ENCODE results near the gene GSG1L. TPM values are rescaled to one million over a fixed set of nuclear protein-coding genes. Genes with fewer than 3 reads are reported as not detected.

The GSG1L gene
- total and polyA plus RNA-seq, 4 donors: not detected

DNA sequence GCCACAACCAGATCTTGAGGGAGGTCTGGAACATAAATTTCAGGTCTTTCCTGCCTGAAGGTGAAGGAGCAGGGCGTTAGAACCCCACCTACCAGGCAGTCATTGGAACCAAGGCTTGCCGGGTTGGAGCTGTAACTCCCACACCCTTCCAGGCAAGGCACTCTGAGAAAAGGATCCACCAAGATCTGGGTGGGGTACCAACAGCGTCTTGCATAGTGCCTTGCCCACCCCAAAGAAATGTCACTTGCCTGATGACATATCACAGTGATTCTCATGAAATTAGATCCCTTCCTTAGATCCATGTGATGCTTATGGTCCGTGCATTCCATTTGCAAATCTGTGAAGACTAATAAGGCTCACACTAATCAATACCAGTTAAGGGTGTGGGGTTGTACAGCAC, 312.3 kb downstream of the GSG1L start:
- no peak overlapping the region for H3K9ac ChIP-seq (ENCODE audit: low read depth in 1 of 2, low read length in 2 of 2)
- H3K36me3 ChIP-seq (ENCODE audit: control insufficient read depth in 4 of 4, insufficient read depth in 3 of 4, low read depth in 1 of 4, low read length in 3 of 4): peaks cover 0 to 3% (median 0%) of the 10 kb centered on the region in 4 donors
- no peak overlapping the region for H3K27ac ChIP-seq (ENCODE audit: low read depth in 1 of 2, low read length in 2 of 2)
- 97% methylated on average over 4 of the region's 4 CpGs for WGBS
- no peaks in the 10 kb centered on the region for H3K9me3 ChIP-seq (ENCODE audit: control insufficient read depth in 4 of 4, low read length in 3 of 4)
- no peaks in the 10 kb centered on the region for H3K27me3 ChIP-seq (ENCODE audit: control insufficient read depth in 4 of 4, insufficient read depth in 4 of 4, low read length in 3 of 4)
- no peak for TF ChIP-seq FOXA2 (IDR thresholded peaks at IDR 0.05)
- TF ChIP-seq, protein P1, sequence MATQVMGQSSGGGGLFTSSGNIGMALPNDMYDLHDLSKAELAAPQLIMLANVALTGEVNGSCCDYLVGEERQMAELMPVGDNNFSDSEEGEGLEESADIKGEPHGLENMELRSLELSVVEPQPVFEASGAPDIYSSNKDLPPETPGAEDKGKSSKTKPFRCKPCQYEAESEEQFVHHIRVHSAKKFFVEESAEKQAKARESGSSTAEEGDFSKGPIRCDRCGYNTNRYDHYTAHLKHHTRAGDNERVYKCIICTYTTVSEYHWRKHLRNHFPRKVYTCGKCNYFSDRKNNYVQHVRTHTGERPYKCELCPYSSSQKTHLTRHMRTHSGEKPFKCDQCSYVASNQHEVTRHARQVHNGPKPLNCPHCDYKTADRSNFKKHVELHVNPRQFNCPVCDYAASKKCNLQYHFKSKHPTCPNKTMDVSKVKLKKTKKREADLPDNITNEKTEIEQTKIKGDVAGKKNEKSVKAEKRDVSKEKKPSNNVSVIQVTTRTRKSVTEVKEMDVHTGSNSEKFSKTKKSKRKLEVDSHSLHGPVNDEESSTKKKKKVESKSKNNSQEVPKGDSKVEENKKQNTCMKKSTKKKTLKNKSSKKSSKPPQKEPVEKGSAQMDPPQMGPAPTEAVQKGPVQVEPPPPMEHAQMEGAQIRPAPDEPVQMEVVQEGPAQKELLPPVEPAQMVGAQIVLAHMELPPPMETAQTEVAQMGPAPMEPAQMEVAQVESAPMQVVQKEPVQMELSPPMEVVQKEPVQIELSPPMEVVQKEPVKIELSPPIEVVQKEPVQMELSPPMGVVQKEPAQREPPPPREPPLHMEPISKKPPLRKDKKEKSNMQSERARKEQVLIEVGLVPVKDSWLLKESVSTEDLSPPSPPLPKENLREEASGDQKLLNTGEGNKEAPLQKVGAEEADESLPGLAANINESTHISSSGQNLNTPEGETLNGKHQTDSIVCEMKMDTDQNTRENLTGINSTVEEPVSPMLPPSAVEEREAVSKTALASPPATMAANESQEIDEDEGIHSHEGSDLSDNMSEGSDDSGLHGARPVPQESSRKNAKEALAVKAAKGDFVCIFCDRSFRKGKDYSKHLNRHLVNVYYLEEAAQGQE (IDR thresholded peaks at IDR 0.05): no peak
- no peak for TF ChIP-seq HNF4G (IDR thresholded peaks at IDR 0.05)
- TF ChIP-seq GABPA (IDR thresholded peaks at IDR 0.05 in 1 of 2, conservative IDR thresholded peaks at IDR 0.05 in 1 of 2): no peak
- TF ChIP-seq FOXA1 (IDR thresholded peaks at IDR 0.05): no peak
- H3K4me1 ChIP-seq (ENCODE audit: control insufficient read depth in 4 of 4, insufficient read depth in 4 of 4, low read length in 3 of 4): no peaks in the 10 kb centered on the region
- DNase-seq (ENCODE audit: low spot score): no peak
- no peak overlapping the region for H3K4me3 ChIP-seq (ENCODE audit: low read depth in 1 of 3, low read length in 3 of 3)

- H3K36me3 ChIP-seq (ENCODE audit: control insufficient read depth in 4 of 4, insufficient read depth in 3 of 4, low read depth in 1 of 4, low read length in 3 of 4): peaks cover 0 to 2% (median 0%) of the 10 kb centered on the region in 4 donors
- TF ChIP-seq, protein P2, sequence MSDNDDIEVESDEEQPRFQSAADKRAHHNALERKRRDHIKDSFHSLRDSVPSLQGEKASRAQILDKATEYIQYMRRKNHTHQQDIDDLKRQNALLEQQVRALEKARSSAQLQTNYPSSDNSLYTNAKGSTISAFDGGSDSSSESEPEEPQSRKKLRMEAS (IDR thresholded peaks at IDR 0.05): no peak
- TF ChIP-seq, protein P3, sequence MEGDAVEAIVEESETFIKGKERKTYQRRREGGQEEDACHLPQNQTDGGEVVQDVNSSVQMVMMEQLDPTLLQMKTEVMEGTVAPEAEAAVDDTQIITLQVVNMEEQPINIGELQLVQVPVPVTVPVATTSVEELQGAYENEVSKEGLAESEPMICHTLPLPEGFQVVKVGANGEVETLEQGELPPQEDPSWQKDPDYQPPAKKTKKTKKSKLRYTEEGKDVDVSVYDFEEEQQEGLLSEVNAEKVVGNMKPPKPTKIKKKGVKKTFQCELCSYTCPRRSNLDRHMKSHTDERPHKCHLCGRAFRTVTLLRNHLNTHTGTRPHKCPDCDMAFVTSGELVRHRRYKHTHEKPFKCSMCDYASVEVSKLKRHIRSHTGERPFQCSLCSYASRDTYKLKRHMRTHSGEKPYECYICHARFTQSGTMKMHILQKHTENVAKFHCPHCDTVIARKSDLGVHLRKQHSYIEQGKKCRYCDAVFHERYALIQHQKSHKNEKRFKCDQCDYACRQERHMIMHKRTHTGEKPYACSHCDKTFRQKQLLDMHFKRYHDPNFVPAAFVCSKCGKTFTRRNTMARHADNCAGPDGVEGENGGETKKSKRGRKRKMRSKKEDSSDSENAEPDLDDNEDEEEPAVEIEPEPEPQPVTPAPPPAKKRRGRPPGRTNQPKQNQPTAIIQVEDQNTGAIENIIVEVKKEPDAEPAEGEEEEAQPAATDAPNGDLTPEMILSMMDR (IDR thresholded peaks at IDR 0.05; ENCODE audit: low read depth, low read length, missing input control): no peak
- no peak for TF ChIP-seq SP1 (IDR thresholded peaks at IDR 0.05)
- TF ChIP-seq, protein P4, sequence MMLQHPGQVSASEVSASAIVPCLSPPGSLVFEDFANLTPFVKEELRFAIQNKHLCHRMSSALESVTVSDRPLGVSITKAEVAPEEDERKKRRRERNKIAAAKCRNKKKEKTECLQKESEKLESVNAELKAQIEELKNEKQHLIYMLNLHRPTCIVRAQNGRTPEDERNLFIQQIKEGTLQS (IDR thresholded peaks at IDR 0.05): no peak
- TF ChIP-seq HNF4G (IDR thresholded peaks at IDR 0.05): no peak
- no peak for DNase-seq (ENCODE audit: low spot score)
These were observed 313.6 kb downstream of the GSG1L start for GRCh38 chr16:27749946-27750345.

GRCh38 chr16:27749547-27749875, 314.0 kb downstream of the GSG1L start:
- H3K9ac ChIP-seq (ENCODE audit: low read depth in 1 of 2, low read length in 2 of 2): no peak overlapping the region
- H3K36me3 ChIP-seq (ENCODE audit: control insufficient read depth in 4 of 4, insufficient read depth in 3 of 4, low read depth in 1 of 4, low read length in 3 of 4): peaks cover 0 to 2% (median 0%) of the 10 kb centered on the region in 4 donors
- WGBS: 96% methylated on average over 16 of the region's 16 CpGs
- no peaks in the 10 kb centered on the region for H3K27me3 ChIP-seq (ENCODE audit: control insufficient read depth in 4 of 4, insufficient read depth in 4 of 4, low read length in 3 of 4)
- H3K9me3 ChIP-seq (ENCODE audit: control insufficient read depth in 4 of 4, low read length in 3 of 4): no peaks in the 10 kb centered on the region
- no peak overlapping the region for H3K27ac ChIP-seq (ENCODE audit: low read depth in 1 of 2, low read length in 2 of 2)
- no peak overlapping the region for H3K4me3 ChIP-seq (ENCODE audit: low read depth in 1 of 3, low read length in 3 of 3)
- DNase-seq (ENCODE audit: low spot score): no peak
- H3K4me1 ChIP-seq (ENCODE audit: control insufficient read depth in 4 of 4, insufficient read depth in 4 of 4, low read length in 3 of 4): no peaks in the 10 kb centered on the region
- TF ChIP-seq, protein P1 (IDR thresholded peaks at IDR 0.05): no peak
- TF ChIP-seq YY1 (IDR thresholded peaks at IDR 0.05): no peak
- TF ChIP-seq, protein P5, sequence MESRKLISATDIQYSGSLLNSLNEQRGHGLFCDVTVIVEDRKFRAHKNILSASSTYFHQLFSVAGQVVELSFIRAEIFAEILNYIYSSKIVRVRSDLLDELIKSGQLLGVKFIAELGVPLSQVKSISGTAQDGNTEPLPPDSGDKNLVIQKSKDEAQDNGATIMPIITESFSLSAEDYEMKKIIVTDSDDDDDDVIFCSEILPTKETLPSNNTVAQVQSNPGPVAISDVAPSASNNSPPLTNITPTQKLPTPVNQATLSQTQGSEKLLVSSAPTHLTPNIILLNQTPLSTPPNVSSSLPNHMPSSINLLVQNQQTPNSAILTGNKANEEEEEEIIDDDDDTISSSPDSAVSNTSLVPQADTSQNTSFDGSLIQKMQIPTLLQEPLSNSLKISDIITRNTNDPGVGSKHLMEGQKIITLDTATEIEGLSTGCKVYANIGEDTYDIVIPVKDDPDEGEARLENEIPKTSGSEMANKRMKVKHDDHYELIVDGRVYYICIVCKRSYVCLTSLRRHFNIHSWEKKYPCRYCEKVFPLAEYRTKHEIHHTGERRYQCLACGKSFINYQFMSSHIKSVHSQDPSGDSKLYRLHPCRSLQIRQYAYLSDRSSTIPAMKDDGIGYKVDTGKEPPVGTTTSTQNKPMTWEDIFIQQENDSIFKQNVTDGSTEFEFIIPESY (IDR thresholded peaks at IDR 0.05): no peak
- no peak for TF ChIP-seq GABPA (IDR thresholded peaks at IDR 0.05 in 1 of 2, conservative IDR thresholded peaks at IDR 0.05 in 1 of 2)
- no peak for TF ChIP-seq SP1 (IDR thresholded peaks at IDR 0.05)
- TF ChIP-seq, protein P3 (IDR thresholded peaks at IDR 0.05; ENCODE audit: low read depth, low read length, missing input control): no peak
- TF ChIP-seq EGR1 (IDR thresholded peaks at IDR 0.05; ENCODE audit: low read depth in 2 of 2): no peak
- no peak for TF ChIP-seq FOXA2 (IDR thresholded peaks at IDR 0.05)
- no peak for TF ChIP-seq NR2F2 (IDR thresholded peaks at IDR 0.05)

More at GRCh38 chr16:27749946-27750345, 313.6 kb downstream of the GSG1L start:
- 96% methylated on average over 16 of the region's 16 CpGs for WGBS
- Histone ChIP-seq H3K4me3 (ENCODE audit: low read depth in 1 of 3, low read length in 3 of 3) (no peak overlapping the region), H3K9ac (ENCODE audit: low read depth in 1 of 2, low read length in 2 of 2) (no peak overlapping the region), H3K4me1 (ENCODE audit: control insufficient read depth in 4 of 4, insufficient read depth in 4 of 4, low read length in 3 of 4) (no peaks in the 10 kb centered on the region), H3K27me3 (ENCODE audit: control insufficient read depth in 4 of 4, insufficient read depth in 4 of 4, low read length in 3 of 4) (no peaks in the 10 kb centered on the region), H3K9me3 (ENCODE audit: control insufficient read depth in 4 of 4, low read length in 3 of 4) (no peaks in the 10 kb centered on the region), H3K27ac (ENCODE audit: low read depth in 1 of 2, low read length in 2 of 2) (no peak overlapping the region)
